Posterior vena cava (tissue), 2 donors: ENCODE measurements around the gene ITGA11. TPM values are rescaled to one million over a fixed set of nuclear protein-coding genes. Genes with fewer than 3 reads are reported as not detected.

Source experiments
- DNase-seq: peaks from one replicate; pipeline ENCODE4 v3.0.0-alpha.2; 2020; ENCODE audit warnings: low spot score
- intact Hi-C, 2 donors: fragments of 100-400 bp; cut with DNase I; formaldehyde crosslinking; loops; one replicate each; pipeline versions ENCODE4 v1.14.1 to v1.14.2; 2022 to 2023
- total RNA-seq, 2 donors: library from RNA; stranded (reverse); fragmentation: NEBNext Ultra II Directional; extraction: Animal tissue kit (Norgen Biotek cat#: 25700); gene quantifications; one replicate each; pipeline ENCODE4 v1.2.1, GENCODE V29; 2021
- donor health status: DM: yes; HTN: yes; CAD: no.
- donor health status: DM: yes; HTN: yes; CAD: no.

Gene ITGA11
- total RNA-seq, 2 donors from 2014 or later: 23.1 to 62.5 TPM

GRCh38 chr15:68276668-68277067 is 155.3 kb downstream of the ITGA11 start:
- DNase-seq: no peak
- intact Hi-C loops: no loop called here

GRCh38 chr15:68275165-68275746 is 156.7 kb downstream of the ITGA11 start:
- no peak for DNase-seq
- intact Hi-C loops: no loop called here

- intact Hi-C loops: no loop called here
- no peak for DNase-seq
Observed at GRCh38 chr15:68274201-68274848, 157.6 kb downstream of the ITGA11 start.

GRCh38 chr15:68272721-68273271 is 159.2 kb downstream of the ITGA11 start:
- intact Hi-C loops: no loop called here
- DNase-seq: no peak

GRCh38 chr15:68271854-68272471 is 160.0 kb downstream of the ITGA11 start:
- intact Hi-C loops: no loop called here
- DNase-seq: peak; percentile 75

GRCh38 chr15:68268405-68268804 is 163.6 kb downstream of the ITGA11 start:
- intact Hi-C loops: no loop called here
- DNase-seq: no peak

GRCh38 chr15:68265674-68266073 is 166.3 kb downstream of the ITGA11 start:
- DNase-seq: no peak
- intact Hi-C loops: no loop called here

- DNase-seq: no peak
- intact Hi-C loops: no loop called here
Observed at GRCh38 chr15:68265081-68265480, 166.9 kb downstream of the ITGA11 start.

GRCh38 chr15:68264282-68264681 is 167.7 kb downstream of the ITGA11 start:
- intact Hi-C loops: no loop called here
- no peak for DNase-seq

- no peak for DNase-seq
- intact Hi-C loops: no loop called here
Observed at GRCh38 chr15:68262514-68263356, 169.2 kb downstream of the ITGA11 start.

GRCh38 chr15:68261980-68262379 is 170.0 kb downstream of the ITGA11 start:
- intact Hi-C loops: no loop called here
- DNase-seq: no peak

GRCh38 chr15:68261241-68261640 is 170.7 kb downstream of the ITGA11 start:
- no peak for DNase-seq
- intact Hi-C loops: no loop called here

GRCh38 chr15:68259883-68260282 is 172.1 kb downstream of the ITGA11 start:
- intact Hi-C loops: loop anchor here in 1 of 2 donors (5.0 kb wide), 1 partner anchor 47 kb away; no protein-coding TSS in a partner anchor
- no peak for DNase-seq

GRCh38 chr15:68258692-68259091 is 173.3 kb downstream of the ITGA11 start:
- no peak for DNase-seq
- intact Hi-C loops: loop anchor here in 1 of 2 donors (5.0 kb wide), 1 partner anchor 49 kb away; no protein-coding TSS in a partner anchor

GRCh38 chr15:68256675-68257450 is 175.1 kb downstream of the ITGA11 start:
- peak; percentile 96 for DNase-seq
- intact Hi-C loops: loop anchor here in 1 of 2 donors (5.0 kb wide), 1 partner anchor 50 kb away; no protein-coding TSS in a partner anchor

GRCh38 chr15:68252925-68253534 is 178.9 kb downstream of the ITGA11 start:
- no peak for DNase-seq
- intact Hi-C loops: loop anchor here in 1 of 2 donors (5.0 kb wide), 1 partner anchor 34 kb away; no protein-coding TSS in a partner anchor

- intact Hi-C loops: no loop called here
- no peak for DNase-seq
Observed at GRCh38 chr15:68249058-68249713, 182.8 kb downstream of the ITGA11 start.
